ENCODE results near the gene TMEM39B. TPM values are rescaled to one million over a fixed set of nuclear protein-coding genes. Genes with fewer than 3 reads are reported as not detected.

Gene TMEM39B
- total RNA-seq, 1 experiment from 2014 or later, result 22.8 TPM

DNA sequence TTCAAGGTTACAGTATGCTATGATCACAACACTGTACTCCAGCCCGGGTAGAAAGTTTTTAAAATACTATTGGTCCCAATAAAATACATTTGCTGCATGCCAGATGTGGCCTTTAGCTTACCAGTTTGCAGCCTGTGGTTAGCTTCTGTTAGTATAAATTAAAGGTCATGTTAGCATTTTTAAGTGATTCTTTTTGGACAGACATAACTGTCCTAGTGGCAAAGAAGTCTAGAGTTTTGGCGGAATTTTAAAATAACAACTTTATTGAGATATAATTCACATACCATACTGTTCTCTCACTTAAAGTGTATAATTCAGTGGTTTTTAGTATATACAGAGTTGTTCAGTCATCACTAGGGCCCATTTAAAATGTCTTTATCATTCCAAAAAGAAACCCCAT, 24.3 kb upstream of the TMEM39B start:
- H3K9me3 ChIP-seq (ENCODE audit: control insufficient read depth in 1 of 2, insufficient read depth in 1 of 2, low read depth in 1 of 2, low read length in 2 of 2), result no peaks in the 10 kb centered on the region
- no peak overlapping the region for H2AFZ ChIP-seq (ENCODE audit: low read depth, low read length, poor library complexity, severe bottlenecking)
- RAD21 ChIA-PET (ENCODE audit: low non-redundant PET in 1 of 2, low total read pairs in 2 of 2, uncharacterized antibody in 2 of 2, unreplicated experiment in 2 of 2), result no interaction called here
- CTCF ChIA-PET, result no interaction called here
- no TSS peak for BruUV-seq (replicated peaks)
- 0 out of 2 replicates have a peak, but pooled peaks cover 4% of the 10 kb centered on the region for H4K20me1 ChIP-seq (ENCODE audit: insufficient read depth)
- H3K79me2 ChIP-seq (ENCODE audit: insufficient read depth, low read length), result peaks cover 45% of the 10 kb centered on the region
- H3K36me3 ChIP-seq (ENCODE audit: control insufficient read depth in 1 of 2, insufficient read depth in 2 of 2, low read length in 2 of 2), result peaks cover 64% of the 10 kb centered on the region in 2 experiments
- H3K9me2 ChIP-seq (ENCODE audit: insufficient read depth), result no peaks in the 10 kb centered on the region
- TF ChIP-seq TCF7L2 (IDR thresholded peaks at IDR 0.05; ENCODE audit: borderline replicate concordance, extremely low read depth, insufficient read depth, insufficient read length) (no peak), ZFX (IDR thresholded peaks at IDR 0.05) (no peak), POLR2A (IDR thresholded peaks at IDR 0.05; ENCODE audit: borderline replicate concordance, extremely low read depth, insufficient read depth, insufficient read length) (no peak)
- no peak overlapping the region for H3K27ac ChIP-seq (ENCODE audit: low read depth, low read length)
- intact Hi-C loops (cut with micrococcal nuclease), result no loop called here
- H3K4me1 ChIP-seq (ENCODE audit: control insufficient read depth in 1 of 2, insufficient read depth in 2 of 2, low read length in 2 of 2), result no peaks in the 10 kb centered on the region
- H3K4me3 ChIP-seq (replicated peaks in 1 of 2; ENCODE audit: low read depth in 1 of 2, low read length in 2 of 2), result no peak overlapping the region
- POLR2A ChIA-PET, result no interaction called here
- H3K4me2 ChIP-seq (ENCODE audit: low read length), result no peak overlapping the region
- no peaks in the 10 kb centered on the region for H3K27me3 ChIP-seq (ENCODE audit: insufficient read depth, low read length)
- H3K9ac ChIP-seq (ENCODE audit: low read length), result no peak overlapping the region
- ATAC-seq (no peak), DNase-seq (ENCODE audit: low read depth, low spot score) (no peak)

DNA sequence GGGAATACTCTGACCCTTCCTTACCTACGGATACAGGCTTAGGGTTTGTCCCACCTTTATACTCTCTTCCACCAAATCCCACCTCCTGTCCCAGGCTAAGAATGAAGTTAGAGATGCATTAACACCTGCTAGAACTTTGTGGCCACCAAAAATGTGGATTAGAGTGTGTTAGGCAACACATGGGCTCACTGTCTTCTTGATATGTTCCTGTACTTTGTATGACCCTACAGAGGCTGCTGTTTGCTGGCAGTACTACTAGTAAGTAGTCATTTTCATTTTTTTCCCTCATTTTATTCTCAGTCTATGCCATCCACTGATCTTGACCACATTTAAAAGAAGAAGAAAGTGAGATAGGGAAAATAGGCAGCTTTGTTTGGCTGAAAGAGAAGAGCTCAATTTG, 21.0 kb upstream of the TMEM39B start:
- 0 out of 2 replicates have a peak, but pooled peaks cover 4% of the 10 kb centered on the region for H4K20me1 ChIP-seq (ENCODE audit: insufficient read depth)
- H2AFZ ChIP-seq (ENCODE audit: low read depth, low read length, poor library complexity, severe bottlenecking), result no peak overlapping the region
- intact Hi-C loops (cut with micrococcal nuclease), result no loop called here
- no peak for DNase-seq (ENCODE audit: low read depth, low spot score)
- H3K27me3 ChIP-seq (ENCODE audit: insufficient read depth, low read length), result no peaks in the 10 kb centered on the region
- H3K9me3 ChIP-seq (ENCODE audit: control insufficient read depth in 1 of 2, insufficient read depth in 1 of 2, low read depth in 1 of 2, low read length in 2 of 2), result no peaks in the 10 kb centered on the region
- no peak overlapping the region for H3K27ac ChIP-seq (ENCODE audit: low read depth, low read length)
- no peak overlapping the region for H3K9ac ChIP-seq (ENCODE audit: low read length)
- BruUV-seq (replicated peaks), result no TSS peak
- ChIA-PET POLR2A (no interaction called here), CTCF (no interaction called here), RAD21 (ENCODE audit: low non-redundant PET in 1 of 2, low total read pairs in 2 of 2, uncharacterized antibody in 2 of 2, unreplicated experiment in 2 of 2) (no interaction called here)
- H3K4me2 ChIP-seq (ENCODE audit: low read length), result no peak overlapping the region
- H3K36me3 ChIP-seq (ENCODE audit: control insufficient read depth in 1 of 2, insufficient read depth in 2 of 2, low read length in 2 of 2), result peaks cover 69 to 76% of the 10 kb centered on the region in 2 experiments
- TF ChIP-seq EZH2 (IDR thresholded peaks at IDR 0.05) (no peak), SIN3A (IDR thresholded peaks at IDR 0.05; ENCODE audit: low read depth) (no peak), YY1 (IDR thresholded peaks at IDR 0.05; ENCODE audit: extremely low read depth, insufficient replicate concordance, low read depth, low read length) (no peak), CEBPB (IDR thresholded peaks at IDR 0.05; ENCODE audit: low read depth) (no peak), SRF (IDR thresholded peaks at IDR 0.05; ENCODE audit: low read depth) (no peak)
- TF ChIP-seq, protein P1, sequence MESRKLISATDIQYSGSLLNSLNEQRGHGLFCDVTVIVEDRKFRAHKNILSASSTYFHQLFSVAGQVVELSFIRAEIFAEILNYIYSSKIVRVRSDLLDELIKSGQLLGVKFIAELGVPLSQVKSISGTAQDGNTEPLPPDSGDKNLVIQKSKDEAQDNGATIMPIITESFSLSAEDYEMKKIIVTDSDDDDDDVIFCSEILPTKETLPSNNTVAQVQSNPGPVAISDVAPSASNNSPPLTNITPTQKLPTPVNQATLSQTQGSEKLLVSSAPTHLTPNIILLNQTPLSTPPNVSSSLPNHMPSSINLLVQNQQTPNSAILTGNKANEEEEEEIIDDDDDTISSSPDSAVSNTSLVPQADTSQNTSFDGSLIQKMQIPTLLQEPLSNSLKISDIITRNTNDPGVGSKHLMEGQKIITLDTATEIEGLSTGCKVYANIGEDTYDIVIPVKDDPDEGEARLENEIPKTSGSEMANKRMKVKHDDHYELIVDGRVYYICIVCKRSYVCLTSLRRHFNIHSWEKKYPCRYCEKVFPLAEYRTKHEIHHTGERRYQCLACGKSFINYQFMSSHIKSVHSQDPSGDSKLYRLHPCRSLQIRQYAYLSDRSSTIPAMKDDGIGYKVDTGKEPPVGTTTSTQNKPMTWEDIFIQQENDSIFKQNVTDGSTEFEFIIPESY (IDR thresholded peaks at IDR 0.05; ENCODE audit: extremely low read depth, insufficient replicate concordance, low read length), result no peak
- TF ChIP-seq, protein P2, sequence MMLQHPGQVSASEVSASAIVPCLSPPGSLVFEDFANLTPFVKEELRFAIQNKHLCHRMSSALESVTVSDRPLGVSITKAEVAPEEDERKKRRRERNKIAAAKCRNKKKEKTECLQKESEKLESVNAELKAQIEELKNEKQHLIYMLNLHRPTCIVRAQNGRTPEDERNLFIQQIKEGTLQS (IDR thresholded peaks at IDR 0.05), result no peak
- TF ChIP-seq, protein P3, sequence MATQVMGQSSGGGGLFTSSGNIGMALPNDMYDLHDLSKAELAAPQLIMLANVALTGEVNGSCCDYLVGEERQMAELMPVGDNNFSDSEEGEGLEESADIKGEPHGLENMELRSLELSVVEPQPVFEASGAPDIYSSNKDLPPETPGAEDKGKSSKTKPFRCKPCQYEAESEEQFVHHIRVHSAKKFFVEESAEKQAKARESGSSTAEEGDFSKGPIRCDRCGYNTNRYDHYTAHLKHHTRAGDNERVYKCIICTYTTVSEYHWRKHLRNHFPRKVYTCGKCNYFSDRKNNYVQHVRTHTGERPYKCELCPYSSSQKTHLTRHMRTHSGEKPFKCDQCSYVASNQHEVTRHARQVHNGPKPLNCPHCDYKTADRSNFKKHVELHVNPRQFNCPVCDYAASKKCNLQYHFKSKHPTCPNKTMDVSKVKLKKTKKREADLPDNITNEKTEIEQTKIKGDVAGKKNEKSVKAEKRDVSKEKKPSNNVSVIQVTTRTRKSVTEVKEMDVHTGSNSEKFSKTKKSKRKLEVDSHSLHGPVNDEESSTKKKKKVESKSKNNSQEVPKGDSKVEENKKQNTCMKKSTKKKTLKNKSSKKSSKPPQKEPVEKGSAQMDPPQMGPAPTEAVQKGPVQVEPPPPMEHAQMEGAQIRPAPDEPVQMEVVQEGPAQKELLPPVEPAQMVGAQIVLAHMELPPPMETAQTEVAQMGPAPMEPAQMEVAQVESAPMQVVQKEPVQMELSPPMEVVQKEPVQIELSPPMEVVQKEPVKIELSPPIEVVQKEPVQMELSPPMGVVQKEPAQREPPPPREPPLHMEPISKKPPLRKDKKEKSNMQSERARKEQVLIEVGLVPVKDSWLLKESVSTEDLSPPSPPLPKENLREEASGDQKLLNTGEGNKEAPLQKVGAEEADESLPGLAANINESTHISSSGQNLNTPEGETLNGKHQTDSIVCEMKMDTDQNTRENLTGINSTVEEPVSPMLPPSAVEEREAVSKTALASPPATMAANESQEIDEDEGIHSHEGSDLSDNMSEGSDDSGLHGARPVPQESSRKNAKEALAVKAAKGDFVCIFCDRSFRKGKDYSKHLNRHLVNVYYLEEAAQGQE (IDR thresholded peaks at IDR 0.05; ENCODE audit: low read depth), result no peak
- no peaks in the 10 kb centered on the region for H3K9me2 ChIP-seq (ENCODE audit: insufficient read depth)
- ATAC-seq, result no peak
- H3K79me2 ChIP-seq (ENCODE audit: insufficient read depth, low read length), result peaks cover 56% of the 10 kb centered on the region
- H3K4me1 ChIP-seq (ENCODE audit: control insufficient read depth in 1 of 2, insufficient read depth in 2 of 2, low read length in 2 of 2), result no peaks in the 10 kb centered on the region
- no peak overlapping the region for H3K4me3 ChIP-seq (replicated peaks in 1 of 2; ENCODE audit: low read depth in 1 of 2, low read length in 2 of 2)

Measured in HCT116 (cell line).